Occipital lobe (tissue), 2 donors: ENCODE data around the gene TMEM109. TPM values are rescaled to one million over a fixed set of nuclear protein-coding genes. Genes with fewer than 3 reads are reported as not detected.

Source experiments
- DNase-seq: peaks from one replicate; lab custom pipeline; 2025; lab: John Stamatoyannopoulos, UW
- total RNA-seq: library from RNA; depleted of rRNA; stranded (reverse); fragments of >200 nt; gene quantifications from one replicate; pipeline ENCODE4 v1.2.3, GENCODE V29; 2014

Gene TMEM109
- total RNA-seq, 1 donor from 2014 or later: 8.3 TPM

DNA sequence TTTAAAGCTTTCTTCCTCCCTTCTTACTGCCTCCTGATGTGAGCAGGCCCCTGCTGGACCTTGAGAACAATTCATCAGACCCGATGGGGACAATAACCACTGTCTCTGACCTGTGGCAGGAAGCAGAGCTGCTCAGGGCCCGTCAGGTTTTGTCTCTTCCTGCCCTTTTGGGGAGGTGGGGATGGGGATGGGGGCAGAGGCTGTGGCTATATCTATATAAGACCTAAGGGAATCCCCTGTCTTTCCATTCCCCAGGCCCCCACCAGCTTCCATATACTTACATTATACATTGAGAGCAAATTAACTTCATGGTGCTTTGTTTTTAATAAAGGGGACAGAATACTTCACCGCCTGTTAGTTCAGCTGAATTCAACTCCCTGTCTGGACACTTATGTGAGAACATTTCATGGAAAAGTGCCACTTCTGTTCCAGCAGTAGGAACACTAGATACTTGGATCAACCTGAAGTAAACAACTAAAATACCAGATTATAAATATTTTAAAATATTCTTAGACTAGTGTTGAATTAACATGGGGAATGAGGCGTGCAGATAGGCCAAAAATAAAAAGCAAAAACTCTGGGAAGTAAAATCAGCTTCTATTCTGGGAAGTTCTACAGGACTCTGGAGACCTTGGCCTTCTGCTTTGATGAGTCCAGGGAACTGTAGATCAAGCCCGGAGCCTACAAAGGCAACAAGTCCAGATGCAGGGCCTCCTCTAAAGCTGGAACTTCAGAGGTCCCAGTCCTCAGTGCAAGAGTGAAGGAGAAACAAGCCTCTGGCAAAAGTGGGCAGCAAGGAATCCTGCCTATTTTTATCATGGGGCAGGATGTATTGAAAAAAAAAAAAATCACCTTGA is 35.5 kb upstream of the TMEM109 start:
- DNase-seq: no peak

- DNase-seq: no peak
Measured at GRCh38 chr11:60879104-60879503, 34.9 kb upstream of the TMEM109 start.

GRCh38 chr11:60879971-60880588 is 33.9 kb upstream of the TMEM109 start:
- no peak for DNase-seq

- no peak for DNase-seq
Measured at GRCh38 chr11:60880643-60881282, 33.2 kb upstream of the TMEM109 start.

GRCh38 chr11:60887556-60887955 is 26.4 kb upstream of the TMEM109 start:
- DNase-seq: no peak

- no peak for DNase-seq
Measured at GRCh38 chr11:60889869-60890311, 24.1 kb upstream of the TMEM109 start.

- DNase-seq: no peak
Measured at GRCh38 chr11:60890696-60891095, 23.3 kb upstream of the TMEM109 start.

DNA sequence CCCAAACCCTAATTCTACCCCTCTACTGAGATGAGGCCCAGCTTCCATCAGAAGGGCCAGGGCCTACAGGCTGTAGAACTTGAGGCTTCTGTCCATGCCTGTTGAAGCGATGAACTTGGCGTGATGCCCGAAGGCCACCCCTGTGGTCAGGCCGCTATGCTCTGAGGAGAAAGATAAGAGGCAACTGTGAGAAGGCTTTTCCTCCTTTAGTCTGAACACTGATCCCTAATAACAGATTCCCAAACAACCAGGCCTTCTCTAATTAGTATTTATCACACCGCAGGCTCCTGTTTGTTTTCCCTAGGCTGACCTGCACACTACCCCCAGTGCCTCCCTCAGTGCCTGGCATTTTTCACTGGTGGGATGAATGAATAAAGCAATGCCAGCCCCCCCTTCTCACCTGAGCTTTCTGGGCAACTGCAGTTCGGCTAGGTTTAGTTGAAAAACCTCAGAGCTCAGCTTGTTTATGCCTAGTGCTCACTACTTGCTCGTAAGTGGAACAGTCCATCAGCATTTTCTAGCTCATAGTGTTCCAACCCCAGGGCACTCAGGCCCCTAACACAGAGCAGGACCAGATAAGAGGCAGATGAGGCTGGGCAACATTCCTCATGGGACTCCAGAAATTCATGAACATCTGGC is 22.7 kb upstream of the TMEM109 start:
- DNase-seq: no peak

DNA sequence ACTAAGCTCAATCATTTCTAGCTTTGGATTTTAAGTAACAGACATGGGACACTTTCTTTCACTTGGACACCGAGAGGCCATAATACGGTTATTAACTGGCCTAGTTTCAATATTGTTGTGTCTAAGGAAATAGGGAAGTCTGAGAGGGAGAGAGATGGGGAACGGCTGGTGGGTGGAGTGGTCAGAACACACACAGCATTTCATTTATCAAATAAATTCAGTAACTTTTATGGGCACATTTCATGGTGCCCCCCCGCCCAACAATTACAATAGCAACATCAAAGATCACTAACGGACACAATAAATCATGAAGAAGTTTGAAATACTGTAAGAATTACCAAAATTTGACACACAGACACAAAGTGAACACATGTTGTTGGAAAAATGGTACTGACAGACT is 18.3 kb upstream of the TMEM109 start:
- DNase-seq: no peak

DNA sequence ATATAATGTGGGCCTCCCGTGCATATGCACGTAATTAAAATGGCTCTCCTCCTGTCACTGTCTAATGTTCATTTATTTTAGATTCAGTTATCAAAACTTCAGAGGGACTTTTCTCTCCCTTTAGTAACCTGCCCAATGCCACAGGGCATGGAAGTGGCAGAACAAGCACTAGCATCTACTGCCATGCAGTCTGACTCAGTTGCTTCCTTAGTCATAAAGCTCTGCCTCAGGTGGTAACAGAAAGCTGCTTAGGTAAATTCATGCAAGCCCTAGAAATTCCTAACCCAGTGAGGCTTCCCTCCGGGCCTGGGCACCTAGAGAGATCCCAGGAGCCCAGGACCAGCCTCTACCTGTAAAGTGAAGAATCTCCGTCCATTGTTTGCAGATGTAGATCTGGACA is 16.5 kb upstream of the TMEM109 start:
- no peak for DNase-seq

DNA sequence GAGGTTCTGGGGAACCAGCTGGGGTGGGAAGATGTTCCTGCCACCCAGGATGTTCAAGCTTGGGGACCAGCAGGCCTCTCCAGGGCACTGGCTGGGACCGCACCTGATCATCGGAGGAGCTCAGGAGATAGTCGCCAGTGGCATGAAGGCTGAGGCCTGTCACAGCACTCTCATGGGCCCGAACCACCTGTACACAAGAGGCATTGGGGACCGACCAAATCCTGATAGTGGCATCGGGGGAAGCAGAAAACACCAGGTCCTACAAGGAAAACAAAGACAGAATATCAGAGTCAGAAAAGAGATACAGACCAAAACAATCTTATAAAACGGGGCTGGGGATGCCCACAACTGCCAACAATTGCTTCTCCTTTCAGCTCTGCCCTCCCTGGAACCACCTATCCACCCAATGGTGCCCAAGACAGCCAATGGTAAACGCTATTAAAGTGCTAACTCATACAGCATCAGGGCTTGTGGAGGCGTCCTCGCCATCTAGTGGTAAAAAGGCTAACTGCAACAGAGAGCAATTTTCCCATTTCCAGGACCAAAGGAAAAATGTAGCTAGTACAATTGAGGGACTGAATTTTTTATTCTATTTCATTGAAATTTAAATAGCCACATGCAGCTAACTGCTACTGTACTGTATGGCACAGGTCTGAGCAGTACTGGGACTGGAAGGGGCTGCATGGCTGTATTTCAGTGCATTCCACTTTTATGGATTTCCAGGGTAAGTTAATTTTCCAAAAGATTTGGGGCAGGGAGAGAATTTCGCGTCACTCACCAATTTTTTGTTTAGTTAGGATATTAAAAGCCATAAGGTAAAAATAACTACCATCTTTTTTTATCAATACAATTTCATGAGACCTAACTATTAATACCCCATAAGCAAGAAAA is 14.7 kb upstream of the TMEM109 start:
- DNase-seq: no peak

DNA sequence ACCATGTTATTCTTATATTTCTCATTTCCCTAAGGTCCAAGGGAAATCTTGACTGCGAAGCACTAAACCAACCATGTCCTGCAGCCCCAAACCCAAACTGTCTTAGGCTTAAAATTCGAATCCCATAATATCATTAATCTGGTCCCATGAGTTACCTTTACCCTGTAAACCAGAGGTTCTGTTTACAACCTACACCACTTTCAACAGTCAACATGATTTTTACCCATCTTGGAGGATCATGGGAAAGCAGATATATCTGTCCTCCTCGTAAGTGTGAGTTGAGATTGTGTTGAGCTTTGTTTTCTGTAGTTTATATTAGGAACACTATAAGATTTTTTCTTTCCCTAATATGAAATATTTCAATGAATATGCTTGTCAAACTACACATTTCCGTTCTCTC is 14.0 kb upstream of the TMEM109 start:
- DNase-seq: no peak

DNA sequence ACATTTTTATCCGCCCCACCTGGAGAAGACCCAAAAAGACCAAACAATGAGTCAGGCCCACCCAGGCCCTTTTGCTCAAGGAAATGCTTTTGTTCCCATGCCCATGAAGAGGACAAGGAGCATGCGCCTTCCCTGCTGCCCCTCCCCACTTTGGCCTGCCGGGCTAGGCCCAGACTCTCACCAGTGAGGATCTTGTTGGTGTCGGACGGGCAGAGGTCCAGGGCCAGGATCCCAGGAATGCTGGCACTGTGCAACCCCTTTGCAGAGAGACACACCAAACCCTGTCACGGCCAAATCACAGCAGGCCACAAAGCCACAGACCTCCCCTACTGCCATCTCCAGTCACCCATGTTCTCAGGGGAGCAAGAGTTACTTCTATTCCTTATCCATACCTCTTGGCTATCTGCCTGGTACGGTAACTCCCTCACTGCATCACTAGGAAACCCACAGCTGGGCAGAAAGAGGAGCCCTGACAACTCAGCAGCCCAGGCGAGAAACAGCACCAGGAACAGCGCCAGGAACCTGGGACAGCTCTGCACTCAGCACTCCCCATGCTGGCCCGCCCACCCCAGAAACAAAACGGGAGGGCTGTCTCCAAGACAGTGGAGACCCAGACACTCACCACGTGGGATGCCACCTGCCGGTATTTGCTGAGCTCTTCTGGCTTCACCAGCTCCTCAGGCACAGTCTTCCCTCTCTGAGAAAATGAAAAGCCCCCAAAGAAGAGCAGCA is 13.1 kb upstream of the TMEM109 start:
- peak; percentile 44 for DNase-seq

GRCh38 chr11:60902625-60903024 is 11.3 kb upstream of the TMEM109 start:
- DNase-seq: no peak

DNA sequence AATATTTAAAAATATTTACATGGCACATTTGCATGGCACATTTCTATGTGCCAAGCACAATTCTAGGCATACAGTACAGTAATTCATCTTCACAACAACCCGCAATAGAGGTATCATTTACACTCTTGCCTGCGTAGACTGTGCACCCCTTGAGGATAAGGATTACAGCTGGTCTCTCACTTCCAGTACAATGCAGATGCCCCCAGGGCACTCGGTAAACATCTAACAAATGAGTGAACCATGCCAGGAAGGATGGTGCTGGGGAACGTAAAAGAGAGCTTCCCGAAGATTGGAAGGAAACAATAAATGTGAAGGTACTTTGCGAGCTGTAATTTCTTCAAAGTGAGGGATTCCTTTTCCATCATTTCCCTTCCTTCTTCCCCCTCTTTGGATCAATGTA is 8.9 kb upstream of the TMEM109 start:
- no peak for DNase-seq

GRCh38 chr11:60905551-60906113 is 8.3 kb upstream of the TMEM109 start:
- DNase-seq: peak; percentile 59

DNA sequence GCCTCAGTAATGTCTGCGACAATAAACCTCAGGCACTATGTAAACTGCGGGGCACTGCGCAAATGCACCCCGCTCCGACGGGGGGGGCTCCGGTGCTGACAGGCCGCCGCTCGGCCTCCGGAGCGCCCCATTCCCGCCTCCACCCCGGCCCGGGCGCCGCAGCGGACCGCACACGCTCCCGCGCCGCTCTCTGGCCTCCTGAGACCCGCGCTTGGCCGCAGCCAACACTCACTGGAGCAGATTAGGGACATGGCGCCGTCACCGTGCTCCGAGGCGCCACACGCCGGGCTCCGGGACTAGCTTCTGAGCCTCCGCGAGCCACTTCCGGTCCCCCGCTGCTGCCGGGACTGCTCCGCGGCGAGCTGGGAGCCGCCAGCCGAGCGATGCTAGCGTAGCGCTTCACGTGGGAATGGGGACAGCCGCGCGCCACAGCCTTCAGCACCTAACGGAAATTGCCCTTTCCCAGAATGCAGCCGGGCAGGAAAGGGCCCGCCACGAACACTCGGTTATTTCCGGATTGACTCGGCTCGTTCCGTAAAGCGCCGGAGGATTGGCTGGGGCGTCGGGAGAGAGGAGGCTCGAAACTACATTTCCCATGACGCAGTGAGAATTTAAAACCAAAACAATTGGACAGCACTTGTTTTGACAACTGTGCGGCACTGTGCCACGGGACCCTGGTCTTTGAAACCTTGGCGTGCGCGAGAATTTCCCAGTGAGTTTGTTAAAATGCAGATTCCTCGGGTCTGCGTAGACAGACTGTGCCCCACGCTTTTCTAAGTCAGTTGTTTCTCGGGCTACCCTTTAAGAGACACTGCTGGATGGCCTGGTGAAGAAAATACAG is 7.6 kb upstream of the TMEM109 start, which contains the start of gene PRPF19:
Gene PRPF19, minus strand, starts transcription at position 454 of the 841 bp plus-strand sequence. Its CDS starts 203 bp downstream, at position 251.
- peak; percentile 90 for DNase-seq

- no peak for DNase-seq
Measured at GRCh38 chr11:60908803-60909202, 5.2 kb upstream of the TMEM109 start.
